ENCODE measurements around the gene ATP7B.
"Not testable (repeated sequence)": the region's sequence is repeated elsewhere in the genome, so short reads cannot be mapped to it uniquely, and the experiment has no call there.

ATP7B gene

GRCh38 chr13:51910508-51910907 is 100.7 kb downstream of the ATP7B start:
- DNase-seq (ENCODE audit: insufficient read length, low spot score): no peak
- FAIRE-seq: no peak
- TF ChIP-seq POLR2AphosphoS5 (IDR thresholded peaks at IDR 0.05; ENCODE audit: low read depth, low read length): no peak
- no peak for TF ChIP-seq POLR2A (IDR thresholded peaks at IDR 0.05; ENCODE audit: low read depth, low read length)
- TF ChIP-seq POU2F2 (IDR thresholded peaks at IDR 0.05; ENCODE audit: low read depth, low read length): no peak
- TF ChIP-seq TAF1 (IDR thresholded peaks at IDR 0.05; ENCODE audit: low read depth, low read length): no peak
- no peak for TF ChIP-seq SPI1 (IDR thresholded peaks at IDR 0.05; ENCODE audit: low read depth, low read length)

GRCh38 chr13:51909265-51909664 is 102.0 kb downstream of the ATP7B start:
- not testable (repeated sequence) for FAIRE-seq; DNase-seq (ENCODE audit: insufficient read length, low spot score)

GRCh38 chr13:51907040-51907732 is 104.1 kb downstream of the ATP7B start:
- FAIRE-seq (no peak), DNase-seq (ENCODE audit: insufficient read length, low spot score) (no peak)
- TF ChIP-seq POLR2A (IDR thresholded peaks at IDR 0.05; ENCODE audit: low read depth, low read length) (no peak), PAX5 (IDR thresholded peaks at IDR 0.05; ENCODE audit: insufficient read depth, low read length, severe bottlenecking) (no peak), SPI1 (IDR thresholded peaks at IDR 0.05; ENCODE audit: low read depth, low read length) (no peak), POLR2AphosphoS5 (IDR thresholded peaks at IDR 0.05; ENCODE audit: low read depth, low read length) (no peak), POU2F2 (IDR thresholded peaks at IDR 0.05; ENCODE audit: low read depth, low read length) (no peak)

GRCh38 chr13:51906581-51906980 is 104.7 kb downstream of the ATP7B start:
- TF ChIP-seq PAX5 (IDR thresholded peaks at IDR 0.05; ENCODE audit: insufficient read depth, low read length, severe bottlenecking): no peak
- TF ChIP-seq TAF1 (IDR thresholded peaks at IDR 0.05; ENCODE audit: low read depth, low read length): no peak
- TF ChIP-seq POLR2A (IDR thresholded peaks at IDR 0.05; ENCODE audit: low read depth, low read length): no peak
- TF ChIP-seq POLR2AphosphoS5 (IDR thresholded peaks at IDR 0.05; ENCODE audit: low read depth, low read length): no peak
- FAIRE-seq (no peak), DNase-seq (ENCODE audit: insufficient read length, low spot score) (no peak)

- DNase-seq (ENCODE audit: insufficient read length, low spot score): no peak
- FAIRE-seq: no peak
- TF ChIP-seq SPI1 (IDR thresholded peaks at IDR 0.05; ENCODE audit: low read depth, low read length) (no peak), PAX5 (IDR thresholded peaks at IDR 0.05; ENCODE audit: insufficient read depth, low read length, severe bottlenecking) (no peak), POU2F2 (IDR thresholded peaks at IDR 0.05; ENCODE audit: low read depth, low read length) (no peak), TAF1 (IDR thresholded peaks at IDR 0.05; ENCODE audit: low read depth, low read length) (no peak), POLR2A (IDR thresholded peaks at IDR 0.05; ENCODE audit: low read depth, low read length) (no peak), POLR2AphosphoS5 (IDR thresholded peaks at IDR 0.05; ENCODE audit: low read depth, low read length) (no peak)
Measured at GRCh38 chr13:51905787-51906186, 105.5 kb downstream of the ATP7B start.

GRCh38 chr13:51902776-51903175 is 108.5 kb downstream of the ATP7B start:
- DNase-seq (ENCODE audit: insufficient read length, low spot score): no peak
- no peak for TF ChIP-seq TAF1 (IDR thresholded peaks at IDR 0.05; ENCODE audit: low read depth, low read length)
- TF ChIP-seq POLR2A (IDR thresholded peaks at IDR 0.05; ENCODE audit: low read depth, low read length): no peak
- no peak for TF ChIP-seq POLR2AphosphoS5 (IDR thresholded peaks at IDR 0.05; ENCODE audit: low read depth, low read length)
- no peak for TF ChIP-seq PAX5 (IDR thresholded peaks at IDR 0.05; ENCODE audit: insufficient read depth, low read length, severe bottlenecking)
- TF ChIP-seq POU2F2 (IDR thresholded peaks at IDR 0.05; ENCODE audit: low read depth, low read length): no peak
- TF ChIP-seq SPI1 (IDR thresholded peaks at IDR 0.05; ENCODE audit: low read depth, low read length): no peak
- no peak for FAIRE-seq

- DNase-seq (ENCODE audit: insufficient read length, low spot score) (no peak), FAIRE-seq (no peak)
- no peak for TF ChIP-seq POLR2AphosphoS5 (IDR thresholded peaks at IDR 0.05; ENCODE audit: low read depth, low read length)
- no peak for TF ChIP-seq POU2F2 (IDR thresholded peaks at IDR 0.05; ENCODE audit: low read depth, low read length)
- no peak for TF ChIP-seq TAF1 (IDR thresholded peaks at IDR 0.05; ENCODE audit: low read depth, low read length)
- TF ChIP-seq POLR2A (IDR thresholded peaks at IDR 0.05; ENCODE audit: low read depth, low read length): no peak
- TF ChIP-seq SPI1 (IDR thresholded peaks at IDR 0.05; ENCODE audit: low read depth, low read length): no peak
- no peak for TF ChIP-seq PAX5 (IDR thresholded peaks at IDR 0.05; ENCODE audit: insufficient read depth, low read length, severe bottlenecking)
Measured at GRCh38 chr13:51900471-51900870, 110.8 kb downstream of the ATP7B start.

- TF ChIP-seq PAX5 (IDR thresholded peaks at IDR 0.05; ENCODE audit: insufficient read depth, low read length, severe bottlenecking): no peak
- TF ChIP-seq POLR2A (IDR thresholded peaks at IDR 0.05; ENCODE audit: low read depth, low read length): no peak
- no peak for TF ChIP-seq TAF1 (IDR thresholded peaks at IDR 0.05; ENCODE audit: low read depth, low read length)
- no peak for TF ChIP-seq POLR2AphosphoS5 (IDR thresholded peaks at IDR 0.05; ENCODE audit: low read depth, low read length)
- TF ChIP-seq POU2F2 (IDR thresholded peaks at IDR 0.05; ENCODE audit: low read depth, low read length): no peak
- no peak for TF ChIP-seq SPI1 (IDR thresholded peaks at IDR 0.05; ENCODE audit: low read depth, low read length)
- FAIRE-seq (peak; percentile 84), DNase-seq (ENCODE audit: insufficient read length, low spot score) (peak; percentile 38)
Measured at GRCh38 chr13:51895906-51896888, 115.1 kb downstream of the ATP7B start.

GRCh38 chr13:51894239-51894638 is 117.0 kb downstream of the ATP7B start:
- DNase-seq (ENCODE audit: insufficient read length, low spot score) (no peak), FAIRE-seq (no peak)
- TF ChIP-seq POLR2A (IDR thresholded peaks at IDR 0.05; ENCODE audit: low read depth, low read length): no peak
- no peak for TF ChIP-seq POLR2AphosphoS5 (IDR thresholded peaks at IDR 0.05; ENCODE audit: low read depth, low read length)
- no peak for TF ChIP-seq POU2F2 (IDR thresholded peaks at IDR 0.05; ENCODE audit: low read depth, low read length)
- no peak for TF ChIP-seq SPI1 (IDR thresholded peaks at IDR 0.05; ENCODE audit: low read depth, low read length)
- TF ChIP-seq TAF1 (IDR thresholded peaks at IDR 0.05; ENCODE audit: low read depth, low read length): no peak
- TF ChIP-seq PAX5 (IDR thresholded peaks at IDR 0.05; ENCODE audit: insufficient read depth, low read length, severe bottlenecking): no peak
